Naive thymus-derived CD4-positive, alpha-beta T cell (primary cell): ENCODE measurements around the gene CDC42BPG. TPM values are rescaled to one million over a fixed set of nuclear protein-coding genes. Genes with fewer than 3 reads are reported as not detected.

Experiments
- ATAC-seq: fragments of 150-1000 bp; cut with Tn5 transposase; 2 replicates; pipeline ENCODE4 v1.10.0; 2021; ENCODE audit warnings: mild to moderate bottlenecking, moderate library complexity
- CTCF ChIA-PET: fragments of 350-600 bp; sonication (Branson Sonifier 250); formaldehyde crosslinking; loops from one replicate; lab custom pipeline; 2021; ENCODE audit warnings: antibody characterized with exemption; lab: Charles Lee
- POLR2A ChIA-PET: fragments of 350-600 bp; sonication (Branson Sonifier 250); formaldehyde crosslinking; loops from one replicate; lab custom pipeline; 2021; ENCODE audit warnings: antibody characterized with exemption, inconsistent platforms; lab: Charles Lee
- DNase-seq, 9 donors: peaks; one replicate each; pipeline versions ENCODE4 v3.0.0 to v3.0.0-alpha.2; 2020 to 2022; ENCODE audit warnings: mixed read lengths in 1 of 9
- H3K27ac ChIP-seq: one replicate; pipeline ENCODE4 v1.7.0; 2013; ENCODE audit warnings: mild to moderate bottlenecking, low read depth, low read length, moderate library complexity
- H3K27me3 ChIP-seq, 2 donors: one replicate each; pipeline ENCODE4 v1.7.0; 2013; ENCODE audit warnings: low read length in 2 of 2, mild to moderate bottlenecking in 2 of 2, moderate library complexity in 2 of 2; ENCODE audit not compliant: control insufficient read depth in 2 of 2, insufficient read depth in 2 of 2
- H3K36me3 ChIP-seq, 3 experiments: 1 replicate in 2 of 3; 2 replicates in 1 of 3; pipeline ENCODE4 v1.7.0; 2013; ENCODE audit warnings: low read length in 3 of 3, mild to moderate bottlenecking in 3 of 3, moderate library complexity in 1 of 3; ENCODE audit not compliant: insufficient read depth in 3 of 3, control insufficient read depth in 2 of 3
- H3K4me1 ChIP-seq, 2 donors: one replicate each; pipeline ENCODE4 v1.7.0; 2013; ENCODE audit warnings: low read length in 2 of 2, mild to moderate bottlenecking in 2 of 2, moderate library complexity in 1 of 2; ENCODE audit not compliant: control insufficient read depth in 2 of 2, insufficient read depth in 2 of 2
- H3K4me3 ChIP-seq: 2 replicates; pipeline ENCODE4 v1.7.0; 2013; ENCODE audit warnings: mild to moderate bottlenecking, low read length
- H3K9me3 ChIP-seq, 3 experiments: 1 replicate in 2 of 3; 2 replicates in 1 of 3; pipeline ENCODE4 v1.7.0; 2013; ENCODE audit warnings: low read length in 3 of 3; ENCODE audit not compliant: control insufficient read depth in 2 of 3
- H3K27ac Mint-ChIP-seq, 9 donors: one replicate each; pipeline ENCODE4 v1.8.0; 2020 to 2022; ENCODE audit warnings: mixed read lengths in 9 of 9, mild to moderate bottlenecking in 8 of 9, moderate library complexity in 5 of 9, inconsistent platforms in 2 of 9
- H3K27me3 Mint-ChIP-seq, 5 donors: one replicate each; pipeline ENCODE4 v1.8.0; 2021 to 2022; ENCODE audit warnings: mixed read lengths in 5 of 5, mild to moderate bottlenecking in 1 of 5
- H3K36me3 Mint-ChIP-seq, 5 donors: one replicate each; pipeline ENCODE4 v1.8.0; 2020 to 2022; ENCODE audit warnings: mixed read lengths in 5 of 5, mild to moderate bottlenecking in 3 of 5, inconsistent platforms in 1 of 5
- H3K4me1 Mint-ChIP-seq, 7 donors: one replicate each; pipeline ENCODE4 v1.8.0; 2020 to 2022; ENCODE audit warnings: mixed read lengths in 7 of 7, mild to moderate bottlenecking in 3 of 7, inconsistent platforms in 1 of 7
- H3K4me3 Mint-ChIP-seq, 10 donors: one replicate each; pipeline ENCODE4 v1.8.0; 2020 to 2022; ENCODE audit warnings: mild to moderate bottlenecking in 10 of 10, mixed read lengths in 10 of 10, moderate library complexity in 6 of 10, inconsistent platforms in 2 of 10
- H3K9me3 Mint-ChIP-seq, 11 donors: one replicate each; pipeline ENCODE4 v1.8.0; 2020 to 2022; ENCODE audit warnings: mixed read lengths in 11 of 11, mild to moderate bottlenecking in 4 of 11, inconsistent platforms in 1 of 11, moderate library complexity in 1 of 11
- intact Hi-C, 2 donors: fragments of 100-400 bp; cut with micrococcal nuclease; formaldehyde crosslinking; loops; one replicate each; pipeline ENCODE4 v1.15.1; 2023
- polyA plus RNA-seq, 2 donors: library from polyadenylated mRNA; unstranded; fragments of 300-500 nt; fragmentation: Illumina TruSeq; gene quantifications; one replicate each; pipeline ENCODE4 v1.2.3, GENCODE V29; 2021
- total RNA-seq, 6 experiments: library from RNA in 5 of 6; stranded (reverse) in 5 of 6; gene quantifications; 1 replicate in 5 of 6; 2 replicates in 1 of 6; pipeline ENCODE4 v1.2.3 and lab custom pipeline; 2021 to 2026

CDC42BPG gene
- total and polyA plus RNA-seq, 7 experiments from 2014 or later: 0.22 to 9.2 (median 6.9) TPM

- peaks cover 63 to 66% of the 10 kb centered on the region in 2 donors for H3K4me1 ChIP-seq
- peaks cover 13 to 56% (median 49%) of the 10 kb centered on the region in 5 donors for H3K36me3 Mint-ChIP-seq
- POLR2A ChIA-PET: interaction anchor here (0.9 to 30.7 kb wide), 10 partner anchors 9 to 336 kb away, joined by 3 to 1956 read pairs (median 8); partner anchors contain the start of genes EHD1, MAP4K2, MEN1 and PYGM
- peak overlapping the region; percentile 78 to 95 (median 94) for H3K27ac Mint-ChIP-seq
- H3K4me3 ChIP-seq: peak overlapping the region; percentile 94
- intact Hi-C loops: loop anchor here (1.0 to 10.0 kb wide), 3 partner anchors 9 to 648 kb away; partner anchors contain the start of genes NEAT1 (in 1 of the 2) and POLA2 (in 1 of the 2)
- ATAC-seq: no peak
- peak overlapping the region; percentile 80 for H3K27ac ChIP-seq
- no peaks in the 10 kb centered on the region for H3K27me3 ChIP-seq
- H3K9me3 ChIP-seq: no peaks in the 10 kb centered on the region
- CTCF ChIA-PET: interaction anchor here (1.1 to 19.1 kb wide), 4 partner anchors 9 to 71 kb away, joined by 3 to 305 read pairs (median 39); partner anchors contain the start of genes PYGM and RASGRP2
- peak overlapping the region; percentile 86 to 97 (median 92) for H3K4me3 Mint-ChIP-seq
- H3K9me3 Mint-ChIP-seq: peaks cover 0 to 18% (median 0%) of the 10 kb centered on the region in 11 donors
- peaks cover 63 to 83% (median 79%) of the 10 kb centered on the region in 7 donors for H3K4me1 Mint-ChIP-seq
- peaks cover 0 to 5% (median 0%) of the 10 kb centered on the region in 5 donors for H3K27me3 Mint-ChIP-seq
- peaks cover 39 to 54% (median 51%) of the 10 kb centered on the region in 3 experiments for H3K36me3 ChIP-seq
- DNase-seq: no peak
These were observed 67.6 kb downstream of the CDC42BPG start for GRCh38 chr11:64776875-64777274.

- no peak for ATAC-seq
- Histone ChIP-seq H3K27me3 (no peaks in the 10 kb centered on the region), H3K36me3 (peaks cover 40 to 59% (median 55%) of the 10 kb centered on the region in 3 experiments), H3K4me1 (peaks cover 64 to 69% of the 10 kb centered on the region in 2 donors), H3K27ac (peak overlapping the region; percentile 80), H3K4me3 (peak overlapping the region; percentile 94), H3K9me3 (no peaks in the 10 kb centered on the region)
- ChIA-PET CTCF (interaction anchor here (1.1 to 19.1 kb wide), 5 partner anchors 9 to 71 kb away, joined by 3 to 305 read pairs (median 21); partner anchors contain the start of genes MAP4K2, PYGM and RASGRP2), POLR2A (interaction anchor here (0.8 to 30.7 kb wide), 12 partner anchors 10 to 458 kb away, joined by 3 to 1956 read pairs (median 6); partner anchors contain the start of genes MAP4K2, MEN1, PRDX5 and PYGM)
- Mint-ChIP-seq H3K27ac (peak overlapping the region; percentile 78 to 95 (median 94)), H3K4me3 (peak overlapping the region; percentile 86 to 97 (median 92)), H3K36me3 (peaks cover 13 to 60% (median 53%) of the 10 kb centered on the region in 5 donors), H3K27me3 (peaks cover 0 to 5% (median 0%) of the 10 kb centered on the region in 5 donors), H3K9me3 (peaks cover 0 to 18% (median 0%) of the 10 kb centered on the region in 11 donors), H3K4me1 (peaks cover 66 to 87% (median 83%) of the 10 kb centered on the region in 7 donors)
- intact Hi-C loops: loop anchor here in 1 of 2 donors (10.0 kb wide), 1 partner anchor 648 kb away; the partner anchor contains the start of gene NEAT1
- no peak for DNase-seq
These were observed 68.0 kb downstream of the CDC42BPG start for GRCh38 chr11:64776425-64776824.

GRCh38 chr11:64774144-64774543, 70.3 kb downstream of the CDC42BPG start:
- peak overlapping the region in 7 of 9 donors; percentile 17 to 94 (median 40) for H3K27ac Mint-ChIP-seq
- peaks cover 0 to 17% (median 0%) of the 10 kb centered on the region in 11 donors for H3K9me3 Mint-ChIP-seq
- Histone ChIP-seq H3K4me3 (no peak overlapping the region), H3K27me3 (no peaks in the 10 kb centered on the region), H3K9me3 (no peaks in the 10 kb centered on the region), H3K36me3 (peaks cover 60 to 82% (median 78%) of the 10 kb centered on the region in 3 experiments), H3K4me1 (peaks cover 56 to 71% of the 10 kb centered on the region in 2 donors), H3K27ac (peak overlapping the region; percentile 6)
- ATAC-seq (no peak), DNase-seq (no peak)
- peaks cover 17 to 83% (median 67%) of the 10 kb centered on the region in 5 donors for H3K36me3 Mint-ChIP-seq
- intact Hi-C loops: loop anchor here in 1 of 2 donors (10.0 kb wide), 1 partner anchor 651 kb away; the partner anchor contains the start of gene NEAT1
- H3K27me3 Mint-ChIP-seq: peaks cover 0 to 5% (median 0%) of the 10 kb centered on the region in 5 donors
- POLR2A ChIA-PET: interaction anchor here (0.9 to 30.7 kb wide), 12 partner anchors 9 to 102 kb away, joined by 3 to 1956 read pairs (median 4); partner anchors contain the start of genes MAP4K2, PYGM and RASGRP2
- CTCF ChIA-PET: interaction anchor here (0.6 to 19.1 kb wide), 4 partner anchors 11 to 29 kb away, joined by 3 to 305 read pairs (median 32); partner anchors contain the start of genes MAP4K2, PYGM and RASGRP2
- peaks cover 54 to 86% (median 84%) of the 10 kb centered on the region in 7 donors for H3K4me1 Mint-ChIP-seq
- peak overlapping the region; percentile 40 to 95 (median 90) for H3K4me3 Mint-ChIP-seq

Other genes with a start within 250 kb of the CDC42BPG start
- under 1 TPM in 3 of 5 experiments, not detected in 2; 0.07 to 0.71 (median 0.27) TPM for gene NRXN2, start 121.5 kb downstream of the CDC42BPG start, total RNA-seq
- not detected for gene NRXN2, start 121.5 kb downstream of the CDC42BPG start, polyA plus RNA-seq
- gene RASGRP2, start 100.5 kb downstream of the CDC42BPG start, total RNA-seq: 100 to 1,000 TPM; 211 to 697 (median 654) TPM
- 100 to 1,000 TPM; 197 to 312 TPM for gene RASGRP2, start 100.5 kb downstream of the CDC42BPG start, polyA plus RNA-seq
- 10 to 100 TPM in 4 of 5 experiments, 1 to 10 TPM in 1; 8.0 to 16.2 (median 13.9) TPM for gene PYGM, start 84.7 kb downstream of the CDC42BPG start, total RNA-seq
- under 1 TPM; 0.26 to 0.64 TPM for gene PYGM, start 84.7 kb downstream of the CDC42BPG start, polyA plus RNA-seq
- 1,000 to 10,000 TPM in 2 of 5 experiments, 100 to 1,000 TPM in 3; 462 to 1,612 (median 904) TPM for gene SF1, start 66.1 kb downstream of the CDC42BPG start, total RNA-seq
- gene SF1, start 66.1 kb downstream of the CDC42BPG start, polyA plus RNA-seq: 100 to 1,000 TPM; 101 to 155 TPM
- gene MAP4K2, start 41.4 kb downstream of the CDC42BPG start, total RNA-seq: 100 to 1,000 TPM in 2 of 5 experiments, 10 to 100 TPM in 3; 75.2 to 130 (median 84.3) TPM
- gene MAP4K2, start 41.4 kb downstream of the CDC42BPG start, polyA plus RNA-seq: 10 to 100 TPM; 40.7 to 63.0 TPM
- 10 to 100 TPM; 25.7 to 46.4 (median 38.0) TPM for gene MEN1, start 34.1 kb downstream of the CDC42BPG start, total RNA-seq
- gene MEN1, start 34.1 kb downstream of the CDC42BPG start, polyA plus RNA-seq: 10 to 100 TPM; 33.8 to 54.9 TPM
- 100 to 1,000 TPM; 124 to 263 (median 208) TPM for gene EHD1, start 34.0 kb upstream of the CDC42BPG start, total RNA-seq
- gene EHD1, start 34.0 kb upstream of the CDC42BPG start, polyA plus RNA-seq: 100 to 1,000 TPM; 102 to 141 TPM
- gene ATG2A, start 72.6 kb upstream of the CDC42BPG start, total RNA-seq: 100 to 1,000 TPM in 1 of 5 experiments, 10 to 100 TPM in 4; 30.6 to 105 (median 36.2) TPM
- 1 to 10 TPM; 3.4 to 5.2 TPM for gene ATG2A, start 72.6 kb upstream of the CDC42BPG start, polyA plus RNA-seq
- gene PPP2R5B, start 80.0 kb upstream of the CDC42BPG start, total RNA-seq: 10 to 100 TPM; 11.9 to 19.1 (median 18.8) TPM
- gene PPP2R5B, start 80.0 kb upstream of the CDC42BPG start, polyA plus RNA-seq: 1 to 10 TPM; 4.5 to 7.5 TPM
- under 1 TPM in 1 of 5 experiments, not detected in 4; 0.48 TPM for gene GPHA2, start 91.2 kb upstream of the CDC42BPG start, total RNA-seq
- not detected for gene GPHA2, start 91.2 kb upstream of the CDC42BPG start, polyA plus RNA-seq
- gene MAJIN, start 127.5 kb upstream of the CDC42BPG start, total RNA-seq: 1 to 10 TPM in 1 of 5 experiments, under 1 TPM in 3, not detected in 1; 0.48 to 1.1 (median 0.85) TPM
- gene MAJIN, start 127.5 kb upstream of the CDC42BPG start, polyA plus RNA-seq: 1 to 10 TPM in 1 of 2 donors, not detected in 1; 1.2 TPM
- gene BATF2, start 152.3 kb upstream of the CDC42BPG start, total RNA-seq: under 1 TPM in 1 of 5 experiments, not detected in 4; 0.39 TPM
- not detected for gene BATF2, start 152.3 kb upstream of the CDC42BPG start, polyA plus RNA-seq
- gene ARL2, start 169.5 kb upstream of the CDC42BPG start, total RNA-seq: 10 to 100 TPM; 22.6 to 60.8 (median 32.2) TPM
- gene ARL2, start 169.5 kb upstream of the CDC42BPG start, polyA plus RNA-seq: 10 to 100 TPM; 90.0 to 96.1 TPM
- gene SNX15, start 182.8 kb upstream of the CDC42BPG start, total RNA-seq: 10 to 100 TPM; 13.1 to 29.0 (median 21.7) TPM
- 10 to 100 TPM; 13.7 to 15.7 TPM for gene SNX15, start 182.8 kb upstream of the CDC42BPG start, polyA plus RNA-seq
- 10 to 100 TPM in 1 of 5 experiments, 1 to 10 TPM in 4; 2.7 to 18.2 (median 8.6) TPM for gene SAC3D1, start 196.6 kb upstream of the CDC42BPG start, total RNA-seq
- 10 to 100 TPM; 11.5 to 17.2 TPM for gene SAC3D1, start 196.6 kb upstream of the CDC42BPG start, polyA plus RNA-seq
- 10 to 100 TPM; 12.2 to 23.4 (median 18.8) TPM for gene NAALADL1, start 213.9 kb upstream of the CDC42BPG start, total RNA-seq
- 10 to 100 TPM; 18.6 to 25.3 TPM for gene NAALADL1, start 213.9 kb upstream of the CDC42BPG start, polyA plus RNA-seq
- gene CDCA5, start 239.4 kb upstream of the CDC42BPG start, total RNA-seq: 10 to 100 TPM in 1 of 5 experiments, 1 to 10 TPM in 1, under 1 TPM in 3; 0.56 to 68.1 (median 0.81) TPM
- under 1 TPM; 0.31 to 0.47 TPM for gene CDCA5, start 239.4 kb upstream of the CDC42BPG start, polyA plus RNA-seq
- gene ZFPL1, start 239.6 kb upstream of the CDC42BPG start, total RNA-seq: 10 to 100 TPM; 29.9 to 53.0 (median 49.3) TPM
- 10 to 100 TPM; 24.2 to 30.9 TPM for gene ZFPL1, start 239.6 kb upstream of the CDC42BPG start, polyA plus RNA-seq